ENCODE results near the gene OGFOD3. TPM values are rescaled to one million over a fixed set of nuclear protein-coding genes. Genes with fewer than 3 reads are reported as not detected.
A peak's percentile ranks its signal among the peaks of the same experiment; 100 is the strongest.
"Not testable (repeated sequence)": the region's sequence is repeated elsewhere in the genome, so short reads cannot be mapped to it uniquely, and the experiment has no call there.

The OGFOD3 gene
- total RNA-seq, 1 donor from 2014 or later: 28.5 TPM

DNA sequence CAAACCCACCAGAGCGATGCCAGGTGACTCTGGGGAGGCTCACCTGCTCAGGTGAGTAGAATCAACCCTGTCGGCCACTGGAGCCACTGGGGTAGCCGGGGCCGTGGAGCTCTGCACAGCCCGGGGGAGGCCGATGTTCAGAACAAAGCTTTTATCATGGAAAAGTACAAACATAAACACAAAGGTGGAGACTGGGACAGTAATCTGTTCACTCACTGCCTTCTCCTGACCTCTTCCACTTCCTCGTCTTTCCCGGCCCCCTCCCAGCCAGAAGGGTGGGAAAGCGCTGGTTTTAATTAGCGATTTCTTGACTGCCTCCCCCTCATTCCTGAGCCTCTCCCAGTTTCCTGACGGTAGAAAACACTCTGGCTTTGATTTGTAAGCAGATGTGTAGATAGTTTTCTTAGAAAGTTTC is 69.1 kb downstream of the OGFOD3 start:
- no peak for ATAC-seq
- intact Hi-C loops (cut with micrococcal nuclease): no loop called here
- DNase-seq: peak; percentile 4

DNA sequence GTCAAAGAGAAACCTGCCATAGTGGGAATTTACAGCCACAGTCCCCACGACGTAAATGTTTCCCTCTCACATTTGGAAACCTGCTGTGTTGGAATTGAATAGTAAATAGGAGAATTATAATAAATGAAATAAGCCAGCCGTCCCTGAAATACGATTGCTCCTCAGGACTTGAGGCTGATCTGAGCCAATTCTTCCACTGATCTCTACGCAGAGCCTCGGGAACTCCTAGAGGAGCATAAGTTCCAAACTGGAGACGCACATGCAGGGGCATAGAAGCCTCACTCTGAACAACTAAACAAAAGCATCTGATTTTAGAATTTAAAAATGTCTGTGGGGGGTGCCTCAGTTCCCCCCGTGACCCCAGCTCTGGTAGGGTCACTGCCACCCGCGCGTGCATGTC is 69.5 kb downstream of the OGFOD3 start:
- no peak for ATAC-seq
- intact Hi-C loops (cut with micrococcal nuclease): no loop called here
- peak; percentile 4 for DNase-seq

DNA sequence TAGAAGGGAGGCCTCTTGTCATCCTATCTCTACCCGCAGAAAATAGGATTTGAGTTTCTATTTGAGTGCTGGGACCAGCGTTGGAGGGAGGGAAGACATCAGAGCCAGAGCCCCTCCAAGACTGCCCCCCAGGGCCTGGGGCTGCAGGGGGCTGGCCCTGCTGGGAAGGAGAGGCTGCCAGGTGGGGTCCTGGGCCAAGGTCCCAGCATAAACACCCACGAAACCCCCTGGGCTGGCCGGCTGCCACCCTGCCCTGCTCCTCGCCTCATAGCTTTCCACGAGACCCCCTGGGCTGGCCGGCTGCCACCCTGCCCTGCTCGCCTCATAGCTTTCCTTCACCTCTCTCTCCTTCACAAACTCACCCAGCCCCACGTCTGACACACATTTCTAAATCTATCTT is 70.0 kb downstream of the OGFOD3 start:
- intact Hi-C loops (cut with micrococcal nuclease): no loop called here
- DNase-seq (peak; percentile 21), ATAC-seq (no peak)

DNA sequence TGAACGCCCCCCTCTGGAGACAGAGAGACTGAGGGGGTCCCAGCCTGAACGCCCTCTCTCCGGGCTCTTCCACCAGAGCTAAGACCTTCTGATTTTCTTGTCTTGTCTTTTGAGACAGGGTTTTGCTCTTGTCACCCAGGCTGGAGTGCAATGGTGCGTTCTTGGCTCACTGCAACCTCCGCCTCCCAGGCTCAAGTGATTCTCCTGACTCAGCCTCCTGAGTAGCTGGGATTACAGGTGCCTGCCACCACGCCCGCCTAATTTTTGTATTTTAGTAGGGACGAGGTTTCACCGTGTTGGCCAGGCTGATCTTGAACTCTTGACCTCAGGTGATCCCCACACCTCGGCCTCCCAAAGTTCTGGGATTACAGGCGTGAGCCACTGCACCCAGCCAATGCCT is 70.4 kb downstream of the OGFOD3 start:
- ATAC-seq; intact Hi-C loops (cut with micrococcal nuclease): not testable (repeated sequence)
- DNase-seq: peak; percentile 3

DNA sequence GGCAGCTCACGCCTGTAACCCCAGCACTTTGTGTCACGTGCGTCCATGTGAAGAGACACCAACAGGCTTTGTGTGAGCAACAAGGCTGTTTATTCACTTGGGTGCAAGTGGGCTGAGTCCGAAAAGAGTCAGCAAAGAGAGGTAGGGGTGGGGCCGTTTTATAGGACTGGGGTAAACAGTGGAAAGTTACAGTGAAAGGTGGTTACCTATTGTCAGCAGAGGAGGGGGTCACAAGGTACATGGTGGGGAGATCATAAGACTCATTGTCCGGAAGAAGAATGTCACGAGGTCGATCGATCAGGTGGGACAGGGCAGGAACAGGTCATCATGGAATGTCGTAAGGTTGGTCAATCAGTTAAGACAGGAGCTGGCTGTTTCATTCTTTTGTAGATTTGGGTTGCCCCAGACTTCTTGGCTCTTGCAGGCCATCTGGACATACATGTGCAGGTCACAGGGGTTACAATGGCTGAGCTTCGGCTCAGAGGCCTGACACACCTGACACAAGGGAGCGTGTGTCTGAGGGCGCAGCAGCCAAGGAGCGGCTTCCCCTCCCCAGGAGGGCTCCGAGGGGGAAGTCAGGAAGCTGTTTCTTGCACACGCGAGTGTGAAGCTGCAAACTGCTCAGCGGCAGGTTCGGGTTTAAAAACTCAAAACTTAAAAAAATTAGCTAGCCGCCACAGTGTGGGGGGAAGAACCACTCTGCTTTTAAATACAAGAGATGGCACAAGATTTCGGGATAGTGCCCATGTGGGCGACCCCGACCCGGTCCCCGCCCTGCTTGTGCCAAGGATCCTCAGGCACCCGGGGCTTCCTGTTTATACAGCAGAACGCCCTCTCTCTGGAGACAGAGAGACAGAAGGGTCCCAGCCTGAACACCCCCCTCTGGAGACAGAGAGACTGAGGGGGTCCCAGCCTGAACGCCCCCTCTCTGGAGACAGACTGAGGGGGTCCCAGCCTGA is 71.8 kb downstream of the OGFOD3 start:
- DNase-seq (peak; percentile 17), ATAC-seq (no peak)
- intact Hi-C loops (cut with micrococcal nuclease): no loop called here

DNA sequence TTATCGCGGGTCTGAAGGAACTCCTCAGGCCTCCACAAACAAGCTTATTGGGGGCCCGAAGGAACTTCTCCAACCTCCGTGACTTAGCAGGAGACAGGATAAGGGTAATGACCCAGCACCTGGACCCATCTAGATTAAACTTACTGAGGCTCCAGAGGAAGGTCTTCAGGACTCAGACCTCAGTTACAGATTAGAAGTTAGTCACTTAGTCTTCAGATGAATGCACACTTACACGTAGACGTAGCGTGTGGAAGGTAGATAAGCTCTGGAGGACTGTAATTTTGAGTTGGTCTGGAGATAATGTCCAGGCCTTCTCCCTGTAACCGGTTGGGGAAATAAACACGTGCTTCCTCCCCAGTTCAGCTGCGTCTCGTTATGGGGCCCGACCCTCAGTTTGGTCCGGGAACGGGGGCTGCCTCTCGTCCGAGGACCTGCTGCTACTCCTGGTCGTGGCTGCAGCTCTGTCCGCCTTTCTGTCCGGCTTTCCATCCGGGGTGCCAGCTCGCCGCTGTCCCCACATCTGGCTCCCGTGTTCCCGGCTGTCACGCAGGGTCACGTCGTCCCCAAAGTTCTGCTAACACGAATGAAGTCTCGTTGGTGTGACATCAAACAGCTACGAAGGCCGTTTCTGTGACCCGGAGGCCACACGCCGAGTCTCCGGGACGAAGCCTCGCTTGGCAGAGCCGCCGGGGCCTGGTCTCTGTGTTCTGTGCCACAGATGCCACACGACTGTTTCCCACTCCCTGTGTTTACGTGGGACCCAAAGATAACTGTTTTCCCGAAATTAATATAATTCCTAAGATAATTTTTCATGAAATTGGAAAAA is 73.0 kb downstream of the OGFOD3 start:
- DNase-seq (peak; percentile 29), ATAC-seq (no peak)
- intact Hi-C loops (cut with micrococcal nuclease): no loop called here

DNA sequence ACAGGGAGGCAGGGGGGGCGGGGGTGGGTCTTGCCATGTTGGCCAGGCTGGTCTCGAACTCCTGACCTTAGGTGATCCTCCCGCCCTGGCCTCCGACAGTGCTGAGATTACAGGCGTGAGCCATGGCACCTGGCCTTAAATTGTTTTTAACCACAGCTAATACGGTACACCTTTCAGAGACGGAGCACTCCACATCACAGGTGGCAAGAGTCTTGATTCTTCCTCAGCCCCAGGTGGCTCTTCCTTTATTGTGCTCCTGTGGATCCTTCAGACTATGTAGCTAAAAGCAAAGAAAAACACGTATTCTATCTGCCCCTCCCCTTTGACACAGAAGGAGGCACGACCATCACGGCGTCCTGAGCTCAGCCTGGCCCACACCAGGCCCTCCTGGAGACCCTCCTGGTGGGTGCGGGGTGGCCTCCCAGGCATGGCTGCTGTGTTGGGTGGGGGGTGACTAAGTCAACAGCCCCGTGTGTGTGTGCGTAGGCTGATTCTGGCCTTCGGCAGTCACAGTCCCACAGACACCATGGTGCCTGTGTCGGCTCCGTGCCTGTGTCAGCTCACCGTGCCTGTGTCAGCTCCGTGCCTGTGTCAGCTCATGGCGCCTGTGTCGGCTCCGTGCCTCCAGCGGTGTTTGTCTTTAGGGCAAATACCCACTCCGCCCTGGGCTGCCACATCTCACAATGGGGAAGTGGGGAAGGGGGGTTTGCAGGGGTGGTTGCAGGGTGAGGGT is 74.0 kb downstream of the OGFOD3 start:
- intact Hi-C loops (cut with micrococcal nuclease): no loop called here
- DNase-seq: peak; percentile 15

DNA sequence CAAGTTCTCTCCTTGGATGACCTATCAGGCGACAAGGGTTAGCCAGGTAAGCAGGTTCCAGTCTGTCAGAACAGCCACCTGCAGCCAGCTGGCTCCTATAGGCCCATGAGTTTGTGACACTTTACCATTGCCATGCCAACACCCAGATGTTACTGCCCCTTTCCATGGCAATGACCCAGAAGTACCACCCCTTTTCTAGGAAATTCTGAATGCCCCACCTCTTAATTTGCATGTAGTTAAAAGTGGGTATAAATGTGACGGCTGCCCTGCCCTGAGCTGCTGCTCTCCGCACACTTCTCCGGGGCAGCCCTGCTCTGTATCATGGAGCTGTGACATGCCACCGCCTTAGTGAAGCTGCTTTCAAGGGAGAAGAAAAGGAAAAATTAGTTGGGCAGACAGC is 74.8 kb downstream of the OGFOD3 start:
- ATAC-seq: no peak
- intact Hi-C loops (cut with micrococcal nuclease): no loop called here
- DNase-seq: peak; percentile 5

More for the DNA sequence above, 74.0 kb downstream of the OGFOD3 start:
- no peak for ATAC-seq

DNA sequence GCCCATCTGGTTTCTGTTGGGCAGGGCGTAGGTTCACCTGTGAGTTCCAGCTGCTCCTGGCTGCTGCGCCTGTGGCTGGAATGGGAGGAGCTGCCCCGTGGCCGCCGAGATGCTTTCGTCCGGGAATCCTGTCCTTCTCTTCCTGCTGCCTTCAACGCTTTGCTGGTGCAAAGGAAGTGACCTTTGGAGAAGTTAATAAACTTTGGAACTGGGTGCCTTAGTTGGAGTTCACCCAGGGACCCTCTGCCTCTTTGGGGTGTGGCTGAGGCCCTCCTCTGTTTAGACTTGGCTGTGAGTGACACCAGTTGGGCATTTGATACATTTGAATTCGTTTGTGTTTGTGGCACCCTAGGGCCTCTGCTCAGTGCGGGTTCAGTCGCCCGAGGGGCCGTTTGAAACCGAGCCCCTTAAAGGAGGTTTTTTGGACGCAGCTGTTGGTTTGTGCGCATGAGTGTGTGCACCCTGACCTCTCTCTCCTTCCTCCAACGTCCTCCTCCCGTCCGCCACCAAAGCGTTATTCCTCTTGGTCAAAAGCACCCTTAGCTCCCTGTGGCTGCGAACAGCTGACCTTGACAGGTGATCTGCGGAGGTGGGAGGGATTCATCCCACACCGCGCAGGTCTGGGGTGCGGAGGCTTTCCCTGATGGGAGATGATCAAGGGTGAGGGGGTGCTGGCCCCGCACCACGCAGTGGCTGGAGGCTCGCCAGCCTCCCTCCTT is 75.9 kb downstream of the OGFOD3 start:
- intact Hi-C loops (cut with micrococcal nuclease): no loop called here
- ATAC-seq: no peak
- peak; percentile 13 for DNase-seq

DNA sequence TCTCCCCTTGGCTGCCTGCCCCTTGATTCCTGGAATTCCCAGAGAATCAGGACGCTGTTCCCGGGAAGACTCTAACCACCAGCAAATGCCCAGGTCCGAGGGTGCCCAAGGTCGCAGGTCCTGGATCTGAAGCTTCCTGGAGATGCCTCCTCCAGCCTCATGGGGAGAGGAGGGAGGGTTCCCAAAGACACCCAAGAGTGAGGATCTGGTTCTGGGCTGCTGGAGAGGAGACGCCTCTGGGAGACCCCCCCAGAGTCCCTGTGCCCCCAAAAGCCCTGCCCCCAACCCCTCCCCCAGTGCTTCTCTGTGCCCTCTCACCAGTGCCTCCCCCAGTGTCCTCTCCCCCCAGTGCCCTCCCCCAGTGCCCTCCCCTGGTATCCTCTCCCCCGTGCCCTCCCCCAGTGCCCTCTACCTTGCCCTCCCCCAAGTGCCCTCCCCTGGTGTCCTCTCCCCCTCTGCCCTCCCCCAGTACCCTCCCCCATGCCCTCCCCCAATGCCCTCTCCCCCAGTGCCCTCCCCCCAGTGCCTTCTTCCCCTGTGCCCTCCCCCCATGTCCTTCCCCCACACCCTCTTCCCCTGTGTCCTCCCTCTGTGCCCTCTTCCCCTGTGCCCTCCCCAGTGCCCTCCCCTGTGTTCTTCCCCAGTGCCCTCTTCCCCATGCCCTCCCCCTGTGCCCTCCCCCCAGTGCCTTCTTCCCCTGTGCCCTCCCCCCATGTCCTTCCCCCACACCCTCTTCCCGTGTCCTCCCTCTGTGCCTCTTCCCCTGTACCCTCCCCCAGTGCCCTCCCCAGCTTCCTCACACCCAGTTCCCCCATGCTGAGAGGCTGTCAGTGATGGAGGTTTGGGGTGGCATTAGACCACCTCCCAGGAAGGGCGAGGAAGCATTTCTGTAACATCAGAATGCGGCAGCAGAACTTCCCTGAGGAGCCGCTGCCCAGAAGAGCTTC is 78.5 kb downstream of the OGFOD3 start:
- ATAC-seq (peak; percentile 6), DNase-seq (peak; percentile 28)
- intact Hi-C loops (cut with micrococcal nuclease): no loop called here

Other genes with a start within 250 kb of the OGFOD3 start
- gene CCDC57, start 205.7 kb downstream of the OGFOD3 start, total RNA-seq: 8.1 TPM
- gene SLC16A3, start 189.5 kb downstream of the OGFOD3 start, total RNA-seq: 7.8 TPM
- 64.4 TPM for gene CSNK1D, start 144.9 kb downstream of the OGFOD3 start, total RNA-seq
- 0.64 TPM for gene CD7, start 101.0 kb downstream of the OGFOD3 start, total RNA-seq
- gene SECTM1, start 84.8 kb downstream of the OGFOD3 start, total RNA-seq: 5.5 TPM
- not detected for gene TEX19, start 59.3 kb downstream of the OGFOD3 start, total RNA-seq
- gene UTS2R, start 46.8 kb downstream of the OGFOD3 start, total RNA-seq: 2.1 TPM
- gene HEXD, start 239 bp downstream of the OGFOD3 start, total RNA-seq: 18.6 TPM
- gene CYBC1, start 32.2 kb upstream of the OGFOD3 start, total RNA-seq: 30.8 TPM
- 90.4 TPM for gene NARF, start 40.2 kb upstream of the OGFOD3 start, total RNA-seq
- 41.5 TPM for gene FOXK2, start 101.1 kb upstream of the OGFOD3 start, total RNA-seq
- gene WDR45B, start 229.9 kb upstream of the OGFOD3 start, total RNA-seq: 37.3 TPM